Measurements from ENCODE around the gene CPO.

CPO gene

GRCh38 chr2:206971805-206972204, 32.5 kb downstream of the CPO start:
- no peak for DNase-seq (ENCODE audit: low read depth in 2 of 2)

GRCh38 chr2:206974551-206974950, 35.2 kb downstream of the CPO start:
- DNase-seq (ENCODE audit: low read depth in 2 of 2) = no peak

GRCh38 chr2:206978746-206979145, 39.4 kb downstream of the CPO start:
- DNase-seq (ENCODE audit: low read depth in 2 of 2) = no peak

- no peak for DNase-seq (ENCODE audit: low read depth in 2 of 2)
These were observed 40.0 kb downstream of the CPO start for GRCh38 chr2:206979365-206979764.

GRCh38 chr2:206979922-206980321, 40.6 kb downstream of the CPO start:
- no peak for DNase-seq (ENCODE audit: low read depth in 2 of 2)

- DNase-seq (ENCODE audit: low read depth in 2 of 2) = no peak
These were observed 41.1 kb downstream of the CPO start for GRCh38 chr2:206980413-206980812.

- no peak for DNase-seq (ENCODE audit: low read depth in 2 of 2)
These were observed 41.9 kb downstream of the CPO start for GRCh38 chr2:206981086-206981674.

GRCh38 chr2:206981739-206982340, 42.5 kb downstream of the CPO start:
- peak; percentile 12 to 15 for DNase-seq (ENCODE audit: low read depth in 2 of 2)

GRCh38 chr2:206982360-206982955, 43.1 kb downstream of the CPO start:
- no peak for DNase-seq (ENCODE audit: low read depth in 2 of 2)

GRCh38 chr2:206983161-206983859, 44.0 kb downstream of the CPO start:
- no peak for DNase-seq (ENCODE audit: low read depth in 2 of 2)

- no peak for DNase-seq (ENCODE audit: low read depth in 2 of 2)
These were observed 44.9 kb downstream of the CPO start for GRCh38 chr2:206984206-206984605.

GRCh38 chr2:206986943-206987342, 47.6 kb downstream of the CPO start:
- DNase-seq (ENCODE audit: low read depth in 2 of 2) = no peak

- DNase-seq (ENCODE audit: low read depth in 2 of 2) = no peak
These were observed 48.5 kb downstream of the CPO start for GRCh38 chr2:206987810-206988209.

- DNase-seq (ENCODE audit: low read depth in 2 of 2) = no peak
These were observed 49.6 kb downstream of the CPO start for GRCh38 chr2:206988884-206989283.

GRCh38 chr2:206989311-206989710, 50.0 kb downstream of the CPO start:
- no peak for DNase-seq (ENCODE audit: low read depth in 2 of 2)

GRCh38 chr2:206990360-206990759, 51.0 kb downstream of the CPO start:
- DNase-seq (ENCODE audit: low read depth in 2 of 2) = no peak

- DNase-seq (ENCODE audit: low read depth in 2 of 2) = no peak
These were observed 51.8 kb downstream of the CPO start for GRCh38 chr2:206991070-206991469.

- no peak for DNase-seq (ENCODE audit: low read depth in 2 of 2)
These were observed 54.1 kb downstream of the CPO start for GRCh38 chr2:206993396-206993911.

- no peak for DNase-seq (ENCODE audit: low read depth in 2 of 2)
These were observed 54.6 kb downstream of the CPO start for GRCh38 chr2:206993964-206994363.

GRCh38 chr2:206996556-206997065, 57.3 kb downstream of the CPO start:
- DNase-seq (ENCODE audit: low read depth in 2 of 2) = no peak

- DNase-seq (ENCODE audit: low read depth in 2 of 2) = no peak
These were observed 69.0 kb downstream of the CPO start for GRCh38 chr2:207008105-207008990.
